ENCODE data around the gene SLC6A3.
A peak's percentile ranks its signal among the peaks of the same experiment; 100 is the strongest.
"Not testable (repeated sequence)": the region's sequence is repeated elsewhere in the genome, so short reads cannot be mapped to it uniquely, and the experiment has no call there.

SLC6A3 gene

GRCh38 chr5:1477341-1477740 lies 32.1 kb upstream of the SLC6A3 start:
- no peak for DNase-seq

- no peak for DNase-seq
Measured at GRCh38 chr5:1476967-1477310, 31.7 kb upstream of the SLC6A3 start.

- DNase-seq = no peak
Measured at GRCh38 chr5:1476181-1476966, 31.1 kb upstream of the SLC6A3 start.

- DNase-seq = not testable (repeated sequence)
Measured at GRCh38 chr5:1475544-1475900, 30.3 kb upstream of the SLC6A3 start.

GRCh38 chr5:1474866-1475543 lies 29.8 kb upstream of the SLC6A3 start:
- no peak for DNase-seq

- no peak for DNase-seq
Measured at GRCh38 chr5:1474183-1474839, 29.1 kb upstream of the SLC6A3 start.

GRCh38 chr5:1473746-1474145 lies 28.5 kb upstream of the SLC6A3 start:
- DNase-seq = no peak

- no peak for DNase-seq
Measured at GRCh38 chr5:1472964-1473628, 27.9 kb upstream of the SLC6A3 start.

- DNase-seq = no peak
Measured at GRCh38 chr5:1471997-1472963, 27.0 kb upstream of the SLC6A3 start.

GRCh38 chr5:1471240-1471853 lies 26.1 kb upstream of the SLC6A3 start:
- DNase-seq = no peak

GRCh38 chr5:1470762-1471211 lies 25.5 kb upstream of the SLC6A3 start:
- DNase-seq = no peak

GRCh38 chr5:1468629-1469527 lies 23.6 kb upstream of the SLC6A3 start:
- DNase-seq = no peak

- peak in 1 of 2 donors; percentile 22 for DNase-seq
Measured at GRCh38 chr5:1468247-1468612, 23.0 kb upstream of the SLC6A3 start.

- DNase-seq = no peak
Measured at GRCh38 chr5:1467341-1468246, 22.4 kb upstream of the SLC6A3 start.

- no peak for DNase-seq
Measured at GRCh38 chr5:1466631-1467265, 21.5 kb upstream of the SLC6A3 start.

GRCh38 chr5:1465966-1466471 lies 20.8 kb upstream of the SLC6A3 start:
- no peak for DNase-seq

GRCh38 chr5:1465117-1465516 lies 19.9 kb upstream of the SLC6A3 start:
- no peak for DNase-seq

GRCh38 chr5:1464511-1464910 lies 19.3 kb upstream of the SLC6A3 start:
- DNase-seq = no peak

GRCh38 chr5:1464096-1464446 lies 18.8 kb upstream of the SLC6A3 start:
- DNase-seq = no peak
